Vagina (tissue), 2 donors: ENCODE measurements around the gene SLC24A1. TPM values are rescaled to one million over a fixed set of nuclear protein-coding genes. Genes with fewer than 3 reads are reported as not detected.

Experiments
- DNase-seq, 2 donors: peaks; one replicate each; pipeline ENCODE4 v3.0.0-alpha.2; 2017; ENCODE audit errors: extremely low spot score in 2 of 2
- H3K27ac ChIP-seq: fragments of 200-600 bp; sonication (generic); one replicate; pipeline ENCODE4 v1.5.1; 2019
- H3K27me3 ChIP-seq: fragments of 200-600 bp; sonication (generic); one replicate; pipeline ENCODE4 v1.5.1; 2019
- H3K36me3 ChIP-seq, 2 donors: fragments of 200-600 bp; sonication (generic); one replicate each; pipeline ENCODE4 v1.5.1; 2017 to 2019
- H3K4me1 ChIP-seq: fragments of 200-600 bp; sonication (generic); one replicate; pipeline ENCODE4 v1.5.1; 2019
- H3K4me3 ChIP-seq, 2 donors: fragments of 200-600 bp; sonication (generic); 1 replicate in 1 of 2; 2 replicates in 1 of 2; pipeline ENCODE4 v1.5.1; 2016 to 2019
- H3K9me3 ChIP-seq: fragments of 200-600 bp; sonication (generic); one replicate; pipeline ENCODE4 v1.5.1; 2019
- POLR2A ChIP-seq, 2 donors: fragments of 450-650 bp; IDR thresholded peaks; one replicate each; pipeline ENCODE4 v1.6.1; 2017; ENCODE audit warnings: antibody characterized with exemption in 2 of 2, mild to moderate bottlenecking in 2 of 2, moderate library complexity in 2 of 2
- POLR2AphosphoS5 ChIP-seq, 2 donors: sonication (generic); formaldehyde crosslinking; IDR thresholded peaks; one replicate each; pipeline ENCODE4 v1.9.0; 2017; ENCODE audit warnings: antibody characterized with exemption in 2 of 2, mild to moderate bottlenecking in 2 of 2, low read depth in 1 of 2; ENCODE audit not compliant: insufficient read depth in 1 of 2
- intact Hi-C: fragments of 100-400 bp; cut with DNase I; formaldehyde crosslinking; loops from one replicate; pipeline ENCODE4 v1.15.1; 2023
- total RNA-seq: library from RNA; depleted of rRNA; stranded (reverse); fragments of >200 nt; gene quantifications from one replicate; pipeline ENCODE4 v1.2.3, GENCODE V29; 2016
- TF ChIP-seq, protein P1 (sequence below), 3 experiments: fragments of 450-650 bp in 2 of 3; fragments of 200-600 bp in 1 of 3; sonication (generic) in 1 of 3; IDR thresholded peaks; one replicate each; pipeline ENCODE4 v1.5.1; 2017 to 2019; ENCODE audit warnings: antibody characterized with exemption in 3 of 3, mild to moderate bottlenecking in 2 of 3, moderate library complexity in 2 of 3

SLC24A1 gene
- total RNA-seq, 1 donor from 2014 or later = 7.4 TPM

GRCh38 chr15:65632780-65633375 lies 11.1 kb downstream of the SLC24A1 start:
- Histone ChIP-seq H3K27ac (no peak overlapping the region), H3K4me1 (no peaks in the 10 kb centered on the region), H3K9me3 (no peaks in the 10 kb centered on the region), H3K36me3 (no peaks in the 10 kb centered on the region), H3K4me3 (no peak overlapping the region), H3K27me3 (no peaks in the 10 kb centered on the region)
- no peak for DNase-seq
- TF ChIP-seq POLR2AphosphoS5 (IDR thresholded peaks at IDR 0.05; ENCODE audit: insufficient read depth in 1 of 2, low read depth in 1 of 2) (no peak), POLR2A (IDR thresholded peaks at IDR 0.05) (no peak)
- TF ChIP-seq, protein P1, sequence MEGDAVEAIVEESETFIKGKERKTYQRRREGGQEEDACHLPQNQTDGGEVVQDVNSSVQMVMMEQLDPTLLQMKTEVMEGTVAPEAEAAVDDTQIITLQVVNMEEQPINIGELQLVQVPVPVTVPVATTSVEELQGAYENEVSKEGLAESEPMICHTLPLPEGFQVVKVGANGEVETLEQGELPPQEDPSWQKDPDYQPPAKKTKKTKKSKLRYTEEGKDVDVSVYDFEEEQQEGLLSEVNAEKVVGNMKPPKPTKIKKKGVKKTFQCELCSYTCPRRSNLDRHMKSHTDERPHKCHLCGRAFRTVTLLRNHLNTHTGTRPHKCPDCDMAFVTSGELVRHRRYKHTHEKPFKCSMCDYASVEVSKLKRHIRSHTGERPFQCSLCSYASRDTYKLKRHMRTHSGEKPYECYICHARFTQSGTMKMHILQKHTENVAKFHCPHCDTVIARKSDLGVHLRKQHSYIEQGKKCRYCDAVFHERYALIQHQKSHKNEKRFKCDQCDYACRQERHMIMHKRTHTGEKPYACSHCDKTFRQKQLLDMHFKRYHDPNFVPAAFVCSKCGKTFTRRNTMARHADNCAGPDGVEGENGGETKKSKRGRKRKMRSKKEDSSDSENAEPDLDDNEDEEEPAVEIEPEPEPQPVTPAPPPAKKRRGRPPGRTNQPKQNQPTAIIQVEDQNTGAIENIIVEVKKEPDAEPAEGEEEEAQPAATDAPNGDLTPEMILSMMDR (IDR thresholded peaks at IDR 0.05) = no peak
- intact Hi-C loops = no loop called here

DNA sequence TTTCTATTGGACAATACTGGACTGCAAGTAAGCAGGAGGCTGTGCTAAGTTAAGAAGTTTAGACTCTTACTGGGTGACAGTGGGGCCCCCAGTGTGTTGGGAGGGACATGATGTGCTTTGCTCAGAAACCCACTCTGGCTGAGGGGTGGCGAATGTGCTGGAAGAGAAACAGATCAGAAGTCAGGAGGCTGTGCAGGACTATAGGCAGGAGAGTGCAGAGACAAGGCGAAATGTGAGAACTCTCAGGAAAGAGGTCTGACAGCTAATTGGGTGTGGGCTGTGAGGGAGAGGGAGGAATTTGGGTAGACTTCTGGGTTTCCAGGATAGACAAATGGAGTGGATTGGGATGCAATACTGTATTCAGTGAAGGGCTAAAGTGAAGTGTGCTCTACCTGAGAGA lies 12.0 kb downstream of the SLC24A1 start:
- TF ChIP-seq, protein P1 (IDR thresholded peaks at IDR 0.05) = no peak
- TF ChIP-seq POLR2A (IDR thresholded peaks at IDR 0.05) (no peak), POLR2AphosphoS5 (IDR thresholded peaks at IDR 0.05; ENCODE audit: insufficient read depth in 1 of 2, low read depth in 1 of 2) (no peak)
- DNase-seq = no peak
- intact Hi-C loops = no loop called here
- Histone ChIP-seq H3K4me3 (no peak overlapping the region), H3K27me3 (no peaks in the 10 kb centered on the region), H3K9me3 (no peaks in the 10 kb centered on the region), H3K4me1 (peaks cover 4% of the 10 kb centered on the region), H3K27ac (no peak overlapping the region), H3K36me3 (no peaks in the 10 kb centered on the region)

- peaks cover 4% of the 10 kb centered on the region for H3K4me1 ChIP-seq
- H3K27me3 ChIP-seq = no peaks in the 10 kb centered on the region
- H3K36me3 ChIP-seq = no peaks in the 10 kb centered on the region
- no peak for TF ChIP-seq POLR2A (IDR thresholded peaks at IDR 0.05)
- TF ChIP-seq, protein P1 (IDR thresholded peaks at IDR 0.05) = no peak
- TF ChIP-seq POLR2AphosphoS5 (IDR thresholded peaks at IDR 0.05; ENCODE audit: insufficient read depth in 1 of 2, low read depth in 1 of 2) = no peak
- H3K4me3 ChIP-seq = no peak overlapping the region
- intact Hi-C loops = no loop called here
- no peak overlapping the region for H3K27ac ChIP-seq
- no peak for DNase-seq
- H3K9me3 ChIP-seq = no peaks in the 10 kb centered on the region
Observed at GRCh38 chr15:65634356-65634755, 12.6 kb downstream of the SLC24A1 start.

- H3K36me3 ChIP-seq = no peaks in the 10 kb centered on the region
- DNase-seq = no peak
- no peaks in the 10 kb centered on the region for H3K9me3 ChIP-seq
- no peaks in the 10 kb centered on the region for H3K27me3 ChIP-seq
- H3K4me1 ChIP-seq = peaks cover 4% of the 10 kb centered on the region
- TF ChIP-seq POLR2A (IDR thresholded peaks at IDR 0.05) = no peak
- TF ChIP-seq POLR2AphosphoS5 (IDR thresholded peaks at IDR 0.05; ENCODE audit: insufficient read depth in 1 of 2, low read depth in 1 of 2) = no peak
- TF ChIP-seq, protein P1 (IDR thresholded peaks at IDR 0.05) = no peak
- intact Hi-C loops = no loop called here
- H3K4me3 ChIP-seq = no peak overlapping the region
- no peak overlapping the region for H3K27ac ChIP-seq
Observed at GRCh38 chr15:65638109-65638508, 16.4 kb downstream of the SLC24A1 start.

DNA sequence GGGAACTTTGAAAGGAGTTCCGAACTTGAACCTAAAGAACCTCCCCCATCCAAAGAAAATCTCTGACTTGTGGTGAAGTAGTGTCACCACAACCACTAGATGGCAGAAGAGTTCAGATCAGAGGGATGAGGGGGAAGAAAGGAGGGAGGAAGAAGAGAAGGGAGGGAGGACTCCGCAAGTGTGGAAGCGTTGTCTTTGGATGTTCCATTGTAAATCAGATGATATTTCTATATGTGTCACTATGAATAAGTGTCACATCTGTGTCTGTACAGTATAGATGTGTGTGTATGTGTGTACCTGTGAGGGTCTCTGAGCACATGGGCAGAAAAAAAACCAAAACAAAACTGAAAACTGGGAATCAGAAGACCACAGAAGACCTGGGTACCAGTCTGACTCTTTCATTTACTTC lies 16.9 kb downstream of the SLC24A1 start:
- Histone ChIP-seq H3K27ac (no peak overlapping the region), H3K4me3 (peak overlapping the region in 1 of 2 donors; percentile 8), H3K27me3 (no peaks in the 10 kb centered on the region), H3K36me3 (no peaks in the 10 kb centered on the region), H3K4me1 (peaks cover 4% of the 10 kb centered on the region), H3K9me3 (no peaks in the 10 kb centered on the region)
- TF ChIP-seq POLR2A (IDR thresholded peaks at IDR 0.05) (no peak), POLR2AphosphoS5 (IDR thresholded peaks at IDR 0.05; ENCODE audit: insufficient read depth in 1 of 2, low read depth in 1 of 2) (peak in 1 of 2 donors; percentile 49)
- TF ChIP-seq, protein P1 (IDR thresholded peaks at IDR 0.05) = peak; percentile 66 to 77 (median 77)
- intact Hi-C loops = no loop called here
- no peak for DNase-seq
